ENCODE results near the gene TMA7B. TPM values are rescaled to one million over a fixed set of nuclear protein-coding genes. Genes with fewer than 3 reads are reported as not detected.

The TMA7B gene
- total and polyA plus RNA-seq, 9 donors: 0.04 to 0.12 (median 0.10) TPM; not detected in 6

- Histone ChIP-seq H3K4me1 (ENCODE audit: control insufficient read depth, insufficient read depth, low read length) (peaks cover 8% of the 10 kb centered on the region), H3K4me3 (ENCODE audit: low read length) (no peak overlapping the region), H3K27ac (ENCODE audit: low read length) (no peak overlapping the region), H3K36me3 (ENCODE audit: control insufficient read depth, insufficient read depth, low read length) (no peaks in the 10 kb centered on the region), H3K27me3 (ENCODE audit: control insufficient read depth, insufficient read depth, low read length) (peaks cover 51% of the 10 kb centered on the region), H3K9me3 (replicated peaks; ENCODE audit: control insufficient read depth, low read depth, low read length) (no peaks in the 10 kb centered on the region)
- no peak for DNase-seq
- WGBS (ENCODE audit: insufficient coverage): 40% methylated on average over 1 of the region's 6 CpGs
Observed at GRCh38 chr22:40010746-40011145, 50.5 kb downstream of the TMA7B start.

Other genes with a start within 250 kb of the TMA7B start
- not detected for gene ENTHD1, start 66.6 kb upstream of the TMA7B start, total RNA-seq
- gene ENTHD1, start 66.6 kb upstream of the TMA7B start, polyA plus RNA-seq (ENCODE audit: insufficient read depth in 1 of 8, insufficient read length in 8 of 8, low replicate concordance in 1 of 8): not detected
- gene GRAP2, start 59.3 kb upstream of the TMA7B start, total RNA-seq: 0.40 TPM
- under 1 TPM; 0.47 to 0.80 (median 0.72) TPM for gene GRAP2, start 59.3 kb upstream of the TMA7B start, polyA plus RNA-seq (ENCODE audit: insufficient read depth in 1 of 8, insufficient read length in 8 of 8, low replicate concordance in 1 of 8)
- gene FAM83F, start 34.6 kb downstream of the TMA7B start, total RNA-seq: 0.09 TPM
- under 1 TPM; 0.06 to 0.82 (median 0.28) TPM for gene FAM83F, start 34.6 kb downstream of the TMA7B start, polyA plus RNA-seq (ENCODE audit: insufficient read depth in 1 of 8, insufficient read length in 8 of 8, low replicate concordance in 1 of 8)
- 21.7 TPM for gene TNRC6B, start 217.5 kb downstream of the TMA7B start, total RNA-seq
- gene TNRC6B, start 217.5 kb downstream of the TMA7B start, polyA plus RNA-seq (ENCODE audit: insufficient read depth in 1 of 8, insufficient read length in 8 of 8, low replicate concordance in 1 of 8): 10 to 100 TPM in 2 of 8 donors, 1 to 10 TPM in 6; 7.0 to 11.3 (median 9.6) TPM

Data from muscle of leg (tissue), 11 donors.